Rectal smooth muscle tissue (tissue), 1 donor: ENCODE measurements around the gene PAFAH1B1.
"Not testable (repeated sequence)": the region's sequence is repeated elsewhere in the genome, so short reads cannot be mapped to it uniquely, and the experiment has no call there.

Experiments used
- H3K27ac ChIP-seq: one replicate; pipeline ENCODE4 v1.7.0; 2013; ENCODE audit warnings: low read depth, low read length, inconsistent platforms
- H3K27me3 ChIP-seq: one replicate; pipeline ENCODE4 v1.7.0; 2013; ENCODE audit warnings: low read length; ENCODE audit not compliant: control insufficient read depth, insufficient read depth
- H3K36me3 ChIP-seq: one replicate; pipeline ENCODE4 v1.7.0; 2013; ENCODE audit warnings: low read length; ENCODE audit not compliant: control insufficient read depth, insufficient read depth
- H3K4me1 ChIP-seq: one replicate; pipeline ENCODE4 v1.7.0; 2013; ENCODE audit warnings: low read length; ENCODE audit not compliant: control insufficient read depth, insufficient read depth
- H3K4me3 ChIP-seq: one replicate; pipeline ENCODE4 v1.7.0; 2013; ENCODE audit warnings: low read length
- H3K9ac ChIP-seq: one replicate; pipeline ENCODE4 v1.7.0; 2013; ENCODE audit warnings: low read length

The PAFAH1B1 gene

GRCh38 chr17:2659337-2659736 is 65.9 kb downstream of the PAFAH1B1 start:
- not testable (repeated sequence) for H3K4me1 ChIP-seq, H3K27ac ChIP-seq

DNA sequence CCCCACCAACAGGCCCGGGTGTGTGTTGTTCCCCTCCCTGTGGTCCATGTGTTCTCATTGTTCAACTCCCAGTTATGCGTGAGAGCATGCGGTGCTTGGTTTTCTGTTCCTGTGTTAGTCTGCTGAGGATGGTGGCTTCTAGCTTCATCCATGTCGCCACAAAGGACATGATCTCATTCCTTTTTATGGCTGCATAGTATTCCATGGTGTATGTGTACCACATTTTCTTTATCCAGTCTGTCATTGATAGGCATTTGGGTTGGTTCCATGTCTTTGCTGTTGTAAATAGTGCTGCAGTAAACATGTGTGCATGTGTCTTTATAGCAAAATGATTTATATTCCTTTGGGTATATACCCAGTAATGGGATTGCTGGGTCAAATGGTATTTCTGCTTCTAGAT is 67.0 kb downstream of the PAFAH1B1 start:
- H3K4me1 ChIP-seq, H3K27me3 ChIP-seq, H3K27ac ChIP-seq, H3K36me3 ChIP-seq, H3K9ac ChIP-seq, H3K4me3 ChIP-seq: not testable (repeated sequence)

More at GRCh38 chr17:2659337-2659736, 65.9 kb downstream of the PAFAH1B1 start:
- not testable (repeated sequence) for H3K4me3 ChIP-seq, H3K9ac ChIP-seq, H3K27me3 ChIP-seq, H3K36me3 ChIP-seq

DNA sequence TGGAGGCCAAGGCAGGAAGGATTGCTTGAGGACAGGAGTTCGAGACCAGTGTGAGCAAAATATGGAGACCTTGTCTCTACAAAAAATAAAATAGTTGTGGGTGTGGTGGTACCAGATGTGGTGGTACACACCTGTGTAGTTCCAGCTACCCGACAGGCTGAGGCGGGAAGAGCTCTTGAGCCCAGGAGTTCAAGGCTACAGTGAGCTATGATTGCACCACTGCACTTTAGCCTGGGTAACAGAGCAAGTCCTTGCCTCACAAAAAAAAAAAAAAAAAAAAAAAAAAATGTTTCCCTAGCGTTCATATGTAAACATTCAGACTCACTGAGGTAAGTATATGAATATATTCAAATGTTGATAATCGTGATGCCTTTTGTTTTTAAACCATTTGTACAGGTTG is 78.6 kb downstream of the PAFAH1B1 start:
- Histone ChIP-seq H3K4me1 (no peaks in the 10 kb centered on the region), H3K27me3 (no peaks in the 10 kb centered on the region), H3K27ac (no peak overlapping the region), H3K4me3 (no peak overlapping the region), H3K36me3 (peaks cover 27% of the 10 kb centered on the region), H3K9ac (no peak overlapping the region)

GRCh38 chr17:2679247-2679646 is 85.8 kb downstream of the PAFAH1B1 start:
- not testable (repeated sequence) for H3K9ac ChIP-seq, H3K27me3 ChIP-seq, H3K4me1 ChIP-seq, H3K4me3 ChIP-seq, H3K27ac ChIP-seq
- peaks cover 18% of the 10 kb centered on the region for H3K36me3 ChIP-seq

DNA sequence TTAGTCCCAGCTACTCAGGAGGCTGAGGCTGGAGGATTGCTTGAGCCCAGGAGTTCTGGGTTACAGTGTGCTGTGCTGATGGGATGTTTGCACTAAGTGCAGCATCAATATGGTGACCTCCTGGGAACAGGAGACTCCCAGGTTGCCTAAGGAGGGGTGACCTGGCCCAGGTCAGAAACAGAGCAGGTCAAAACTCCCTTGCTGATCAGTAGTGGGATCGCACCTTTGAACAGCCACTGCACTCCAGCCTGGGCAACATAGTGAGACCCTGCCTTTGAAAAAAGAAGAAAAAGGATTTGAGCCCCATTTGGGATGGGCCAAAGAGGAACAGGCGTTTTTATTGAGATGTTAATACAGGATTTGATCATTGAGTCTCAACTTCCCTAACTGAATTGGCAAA is 87.5 kb downstream of the PAFAH1B1 start:
- Histone ChIP-seq H3K27ac (no peak overlapping the region), H3K9ac (no peak overlapping the region), H3K27me3 (no peaks in the 10 kb centered on the region), H3K4me1 (peaks cover 6% of the 10 kb centered on the region), H3K36me3 (peaks cover 19% of the 10 kb centered on the region), H3K4me3 (no peak overlapping the region)

GRCh38 chr17:2681650-2682049 is 88.2 kb downstream of the PAFAH1B1 start:
- H3K27ac ChIP-seq: no peak overlapping the region
- H3K36me3 ChIP-seq: peaks cover 16% of the 10 kb centered on the region
- no peak overlapping the region for H3K4me3 ChIP-seq
- peaks cover 7% of the 10 kb centered on the region for H3K4me1 ChIP-seq
- no peaks in the 10 kb centered on the region for H3K27me3 ChIP-seq
- H3K9ac ChIP-seq: no peak overlapping the region

DNA sequence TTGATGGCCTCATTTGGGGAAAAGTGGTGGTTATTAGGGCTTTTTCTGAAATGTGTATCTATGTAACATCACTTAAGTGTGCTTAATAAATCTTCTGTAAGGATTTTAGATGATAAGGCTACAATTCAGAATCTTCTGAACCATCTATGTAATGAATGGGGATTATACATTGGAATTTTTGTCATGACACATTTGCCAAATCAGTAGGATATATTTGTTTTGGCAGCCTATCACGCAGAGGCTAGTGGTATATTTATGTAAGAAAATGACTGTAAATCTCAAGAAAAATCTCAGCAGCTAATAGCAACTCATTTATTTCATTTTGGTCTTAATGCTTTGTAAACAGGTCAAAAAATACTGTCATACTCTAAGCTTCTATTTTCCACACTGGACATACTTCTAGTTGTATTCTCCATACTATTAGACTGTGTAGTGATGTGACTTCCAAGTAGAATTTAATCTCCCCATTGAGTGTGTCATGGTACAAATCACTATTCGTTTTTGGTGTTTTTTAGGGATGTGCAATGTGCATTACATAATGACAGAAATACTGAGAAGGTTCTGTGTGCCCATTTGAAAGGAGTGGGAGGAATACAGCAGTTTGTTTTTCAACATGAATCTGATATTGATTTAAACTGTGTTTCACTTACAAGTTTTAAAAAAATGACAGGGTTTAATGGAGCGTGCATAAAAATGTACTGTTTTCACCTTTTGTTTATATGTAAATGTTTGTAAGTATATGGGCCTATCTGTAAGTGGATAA is 88.9 kb downstream of the PAFAH1B1 start:
- Histone ChIP-seq H3K27me3 (no peaks in the 10 kb centered on the region), H3K27ac (no peak overlapping the region), H3K9ac (no peak overlapping the region), H3K4me3 (no peak overlapping the region), H3K4me1 (peaks cover 13% of the 10 kb centered on the region), H3K36me3 (peaks cover 16% of the 10 kb centered on the region)

- Histone ChIP-seq H3K4me3 (no peak overlapping the region), H3K9ac (no peak overlapping the region), H3K4me1 (peaks cover 13% of the 10 kb centered on the region), H3K27ac (no peak overlapping the region), H3K36me3 (peaks cover 16% of the 10 kb centered on the region), H3K27me3 (no peaks in the 10 kb centered on the region)
Observed at GRCh38 chr17:2683912-2684311, 90.5 kb downstream of the PAFAH1B1 start.

DNA sequence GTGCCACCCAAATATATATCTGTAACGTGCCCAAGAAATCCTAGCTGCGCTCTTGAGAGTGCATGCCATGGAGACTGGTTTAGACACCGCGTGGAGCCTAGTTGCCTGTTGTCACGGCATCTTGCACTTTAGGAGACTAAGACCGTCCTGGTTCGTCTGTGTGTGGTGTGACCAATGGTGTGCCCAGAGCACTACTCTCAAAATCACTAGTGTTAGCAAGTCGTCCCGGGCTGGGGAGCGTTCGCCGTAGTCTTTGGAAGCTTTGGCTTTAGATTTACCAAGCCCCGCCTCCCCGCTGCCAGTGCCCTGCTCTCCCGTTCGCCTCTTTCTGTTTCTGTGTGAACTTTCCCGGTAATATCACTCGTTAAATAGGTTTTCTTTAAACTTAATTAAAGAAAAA is 91.1 kb downstream of the PAFAH1B1 start:
- Histone ChIP-seq H3K9ac (no peak overlapping the region), H3K4me3 (no peak overlapping the region), H3K4me1 (peaks cover 13% of the 10 kb centered on the region), H3K36me3 (peaks cover 16% of the 10 kb centered on the region), H3K27ac (no peak overlapping the region), H3K27me3 (no peaks in the 10 kb centered on the region)

GRCh38 chr17:2685696-2686095 is 92.2 kb downstream of the PAFAH1B1 start:
- H3K9ac ChIP-seq: no peak overlapping the region
- H3K27me3 ChIP-seq: no peaks in the 10 kb centered on the region
- no peak overlapping the region for H3K27ac ChIP-seq
- no peak overlapping the region for H3K4me3 ChIP-seq
- H3K36me3 ChIP-seq: peaks cover 20% of the 10 kb centered on the region
- H3K4me1 ChIP-seq: peaks cover 13% of the 10 kb centered on the region

DNA sequence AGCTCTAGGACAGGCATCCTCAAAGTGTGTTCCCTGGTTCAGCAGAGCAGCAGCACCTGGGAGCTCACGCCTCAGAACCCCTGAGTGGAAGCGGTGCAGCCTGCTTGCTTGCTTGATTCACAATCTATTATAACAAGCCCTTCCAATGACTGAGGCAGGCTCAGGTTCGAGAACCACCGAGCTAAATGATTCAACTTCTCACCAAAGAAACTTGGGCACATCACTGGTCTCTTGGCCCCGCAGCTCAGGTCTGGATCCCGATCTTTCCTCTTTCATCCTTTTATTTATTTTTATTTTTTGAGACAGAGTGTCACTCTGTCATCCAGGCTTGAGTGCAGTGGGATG is 93.6 kb downstream of the PAFAH1B1 start:
- Histone ChIP-seq H3K4me1 (peaks cover 13% of the 10 kb centered on the region), H3K27me3 (no peaks in the 10 kb centered on the region), H3K27ac (peak overlapping the region; percentile 16), H3K36me3 (peaks cover 15% of the 10 kb centered on the region), H3K9ac (no peak overlapping the region), H3K4me3 (no peak overlapping the region)

GRCh38 chr17:2688351-2689342 is 95.2 kb downstream of the PAFAH1B1 start:
- Histone ChIP-seq H3K27me3 (no peaks in the 10 kb centered on the region), H3K4me1 (peaks cover 13% of the 10 kb centered on the region), H3K27ac (no peak overlapping the region), H3K4me3 (no peak overlapping the region), H3K36me3 (peaks cover 15% of the 10 kb centered on the region), H3K9ac (no peak overlapping the region)
